ENCODE data around the gene WTIP.

DNA sequence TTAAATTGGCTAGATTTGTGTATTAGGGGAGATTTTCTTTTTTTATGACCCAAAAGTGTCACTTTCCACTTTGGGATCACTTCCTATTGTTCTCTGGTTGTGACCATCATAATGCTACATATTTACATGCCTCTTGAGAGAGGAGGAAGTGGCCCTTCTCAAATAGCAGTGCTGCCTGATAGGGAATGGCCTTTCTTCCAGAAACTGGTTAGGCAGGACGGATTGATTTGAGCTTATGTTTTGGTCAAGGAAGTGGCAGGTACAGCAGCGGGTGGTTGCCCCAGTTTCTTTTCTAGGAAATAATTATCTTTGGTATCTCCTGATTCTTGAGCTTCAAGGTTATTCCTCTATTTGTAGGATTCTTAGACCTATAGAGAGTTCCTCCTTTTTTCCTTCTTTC, 21.9 kb upstream of the WTIP start:
- TF ChIP-seq, protein P1, sequence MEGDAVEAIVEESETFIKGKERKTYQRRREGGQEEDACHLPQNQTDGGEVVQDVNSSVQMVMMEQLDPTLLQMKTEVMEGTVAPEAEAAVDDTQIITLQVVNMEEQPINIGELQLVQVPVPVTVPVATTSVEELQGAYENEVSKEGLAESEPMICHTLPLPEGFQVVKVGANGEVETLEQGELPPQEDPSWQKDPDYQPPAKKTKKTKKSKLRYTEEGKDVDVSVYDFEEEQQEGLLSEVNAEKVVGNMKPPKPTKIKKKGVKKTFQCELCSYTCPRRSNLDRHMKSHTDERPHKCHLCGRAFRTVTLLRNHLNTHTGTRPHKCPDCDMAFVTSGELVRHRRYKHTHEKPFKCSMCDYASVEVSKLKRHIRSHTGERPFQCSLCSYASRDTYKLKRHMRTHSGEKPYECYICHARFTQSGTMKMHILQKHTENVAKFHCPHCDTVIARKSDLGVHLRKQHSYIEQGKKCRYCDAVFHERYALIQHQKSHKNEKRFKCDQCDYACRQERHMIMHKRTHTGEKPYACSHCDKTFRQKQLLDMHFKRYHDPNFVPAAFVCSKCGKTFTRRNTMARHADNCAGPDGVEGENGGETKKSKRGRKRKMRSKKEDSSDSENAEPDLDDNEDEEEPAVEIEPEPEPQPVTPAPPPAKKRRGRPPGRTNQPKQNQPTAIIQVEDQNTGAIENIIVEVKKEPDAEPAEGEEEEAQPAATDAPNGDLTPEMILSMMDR (IDR thresholded peaks at IDR 0.05) = no peak
- no peak for TF ChIP-seq POLR2A (IDR thresholded peaks at IDR 0.05)
